ENCODE results near the gene ZNF35. TPM values are rescaled to one million over a fixed set of nuclear protein-coding genes. Genes with fewer than 3 reads are reported as not detected.
"Not testable (repeated sequence)": the region's sequence is repeated elsewhere in the genome, so short reads cannot be mapped to it uniquely, and the experiment has no call there.

ZNF35 gene
- total RNA-seq, 3 donors from 2014 or later: 5.3 to 6.7 (median 6.6) TPM

- Mint-ChIP-seq H3K4me1 (ENCODE audit: low read depth) (no peaks in the 10 kb centered on the region), H3K27me3 (ENCODE audit: low read depth) (peaks cover 4% of the 10 kb centered on the region), H3K9me3 (peaks cover 23% of the 10 kb centered on the region), H3K36me3 (ENCODE audit: insufficient read depth) (peaks cover 7% of the 10 kb centered on the region), H3K4me3 (no peak overlapping the region)
- no peak for ATAC-seq
- no peak for DNase-seq
Measured at GRCh38 chr3:44666346-44666745, 17.8 kb downstream of the ZNF35 start.

DNA sequence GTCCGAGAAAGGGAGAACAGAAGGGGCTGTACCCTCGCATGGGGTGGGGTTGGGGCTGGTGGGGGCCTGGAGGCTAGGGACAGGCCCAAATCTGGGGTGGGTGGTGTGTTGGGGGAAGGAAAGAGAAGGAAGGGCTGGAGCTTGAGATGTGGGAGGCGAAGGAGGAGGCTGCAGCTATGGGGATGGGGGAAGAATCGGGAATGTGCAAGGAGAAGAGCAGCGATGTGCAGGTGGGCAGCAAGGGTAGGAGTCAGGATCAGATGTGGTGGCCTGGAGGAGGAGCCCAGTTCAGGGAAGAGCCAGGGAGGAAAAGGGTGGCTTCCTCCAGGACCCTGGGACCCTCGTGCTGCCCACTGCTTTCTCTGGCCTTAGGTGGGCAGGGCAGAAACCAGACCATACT lies 21.2 kb downstream of the ZNF35 start:
- ATAC-seq: no peak
- Mint-ChIP-seq H3K9me3 (peaks cover 21% of the 10 kb centered on the region), H3K36me3 (ENCODE audit: insufficient read depth) (no peaks in the 10 kb centered on the region), H3K4me3 (no peak overlapping the region), H3K4me1 (ENCODE audit: low read depth) (no peaks in the 10 kb centered on the region), H3K27me3 (ENCODE audit: low read depth) (peaks cover 9% of the 10 kb centered on the region)
- no peak for DNase-seq

DNA sequence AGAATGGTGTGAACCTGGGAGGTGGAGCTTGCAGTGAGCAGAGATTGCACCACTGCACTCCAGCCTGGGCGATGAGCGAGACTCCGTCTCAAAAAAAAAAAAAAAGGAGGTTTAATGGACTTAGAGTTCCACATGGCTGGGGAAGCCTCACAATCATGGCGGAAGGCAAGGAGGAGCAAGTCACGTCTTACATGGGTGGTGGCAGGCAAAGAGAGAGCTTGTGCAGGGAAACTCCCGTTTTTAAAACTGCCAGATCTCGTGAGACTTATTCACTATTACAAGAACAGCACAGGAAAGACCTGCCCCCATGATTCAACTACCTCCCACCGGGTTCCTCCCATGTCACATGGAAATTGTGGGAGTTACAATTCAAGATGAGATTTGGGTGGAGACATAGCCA lies 24.9 kb downstream of the ZNF35 start:
- H3K4me1 Mint-ChIP-seq (ENCODE audit: low read depth); ATAC-seq; H3K36me3 Mint-ChIP-seq (ENCODE audit: insufficient read depth); DNase-seq; H3K27me3 Mint-ChIP-seq (ENCODE audit: low read depth); H3K4me3 Mint-ChIP-seq: not testable (repeated sequence)
- peaks cover 11% of the 10 kb centered on the region for H3K9me3 Mint-ChIP-seq

- H3K9me3 Mint-ChIP-seq: peaks cover 11% of the 10 kb centered on the region
- no peak for DNase-seq
- H3K27me3 Mint-ChIP-seq (ENCODE audit: low read depth): peaks cover 4% of the 10 kb centered on the region
- H3K36me3 Mint-ChIP-seq (ENCODE audit: insufficient read depth): no peaks in the 10 kb centered on the region
- no peak overlapping the region for H3K4me3 Mint-ChIP-seq
- H3K4me1 Mint-ChIP-seq (ENCODE audit: low read depth): no peaks in the 10 kb centered on the region
- ATAC-seq: no peak
Measured at GRCh38 chr3:44674211-44674610, 25.7 kb downstream of the ZNF35 start.

DNA sequence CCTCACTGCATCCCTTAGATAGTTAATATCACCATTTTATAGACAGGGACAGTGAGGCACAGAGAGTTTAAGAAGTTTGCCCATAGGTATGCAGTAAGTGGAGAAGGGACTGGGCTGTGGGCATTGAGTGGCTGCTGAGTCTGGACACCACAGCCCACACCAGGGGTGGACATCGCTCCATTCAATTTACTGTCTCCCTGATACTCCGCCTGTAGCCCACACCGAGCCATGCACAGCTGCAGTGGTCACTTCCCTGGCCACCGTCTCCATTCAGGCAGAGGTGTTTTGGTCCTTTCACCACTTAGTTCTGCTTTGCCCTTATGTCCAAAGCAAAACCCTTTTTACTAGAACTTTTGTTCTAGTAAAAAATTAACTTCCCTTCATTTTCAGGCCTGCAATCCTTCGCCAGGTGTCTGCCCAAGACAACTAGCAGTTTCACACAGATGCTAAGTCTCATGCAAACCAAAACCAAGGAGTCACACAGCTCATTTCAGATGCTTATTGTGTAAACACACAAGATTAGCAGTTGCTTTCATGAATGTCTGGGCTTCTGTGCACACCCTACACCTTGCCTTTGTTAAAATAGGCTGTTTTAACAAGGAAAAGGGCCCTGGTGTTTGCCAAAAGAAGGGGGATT lies 30.1 kb downstream of the ZNF35 start:
- Mint-ChIP-seq H3K9me3 (peaks cover 8% of the 10 kb centered on the region), H3K27me3 (ENCODE audit: low read depth) (no peaks in the 10 kb centered on the region), H3K4me3 (no peak overlapping the region), H3K36me3 (ENCODE audit: insufficient read depth) (peaks cover 3% of the 10 kb centered on the region), H3K4me1 (ENCODE audit: low read depth) (no peaks in the 10 kb centered on the region)
- no peak for DNase-seq
- no peak for ATAC-seq

- peaks cover 9% of the 10 kb centered on the region for H3K36me3 Mint-ChIP-seq (ENCODE audit: insufficient read depth)
- H3K4me3 Mint-ChIP-seq: no peak overlapping the region
- ATAC-seq (no peak), DNase-seq (no peak)
- peaks cover 19% of the 10 kb centered on the region for H3K27me3 Mint-ChIP-seq (ENCODE audit: low read depth)
- H3K9me3 Mint-ChIP-seq: peaks cover 16% of the 10 kb centered on the region
- H3K4me1 Mint-ChIP-seq (ENCODE audit: low read depth): peaks cover 7% of the 10 kb centered on the region
Measured at GRCh38 chr3:44680921-44681455, 32.5 kb downstream of the ZNF35 start.

DNA sequence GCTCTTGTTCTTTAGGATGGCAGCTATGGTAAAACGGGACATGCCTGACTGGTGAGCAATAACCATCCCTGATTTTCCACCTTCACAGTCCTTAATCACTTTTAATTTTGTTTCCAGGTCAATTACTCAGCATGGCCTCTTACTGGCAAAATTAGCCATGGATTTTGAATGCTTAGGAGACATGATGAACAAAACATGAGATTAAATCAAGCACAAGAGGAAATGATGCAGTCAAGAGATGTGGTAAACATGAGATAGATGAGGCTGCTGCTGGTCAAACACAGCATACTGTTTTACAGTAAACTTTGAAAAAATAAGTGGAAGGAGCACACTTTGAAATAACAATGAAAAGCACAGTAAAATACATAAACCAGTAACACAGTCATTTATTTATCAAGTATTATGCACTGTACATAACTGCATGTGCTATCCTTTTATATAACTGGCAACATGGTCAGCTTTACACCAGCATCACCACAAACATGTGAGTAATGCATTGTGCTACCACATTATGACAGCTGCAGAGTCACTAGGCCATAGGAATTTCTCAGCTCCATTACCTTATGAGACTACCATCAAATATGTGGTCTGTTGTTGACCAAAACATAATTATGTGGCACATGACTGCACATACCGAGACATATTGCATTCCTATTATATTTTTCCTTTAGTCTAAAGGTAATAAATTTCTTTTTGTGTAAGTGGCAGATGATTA lies 33.8 kb downstream of the ZNF35 start:
- peaks cover 29% of the 10 kb centered on the region for H3K27me3 Mint-ChIP-seq (ENCODE audit: low read depth)
- DNase-seq: no peak
- H3K4me3 Mint-ChIP-seq: no peak overlapping the region
- H3K36me3 Mint-ChIP-seq (ENCODE audit: insufficient read depth): peaks cover 9% of the 10 kb centered on the region
- H3K9me3 Mint-ChIP-seq: peaks cover 26% of the 10 kb centered on the region
- ATAC-seq: no peak
- H3K4me1 Mint-ChIP-seq (ENCODE audit: low read depth): peaks cover 9% of the 10 kb centered on the region

GRCh38 chr3:44685128-44685800 lies 36.7 kb downstream of the ZNF35 start:
- ATAC-seq (peak; percentile 93 to 96), DNase-seq (peak; percentile 28)
- peaks cover 45% of the 10 kb centered on the region for H3K27me3 Mint-ChIP-seq (ENCODE audit: low read depth)
- peaks cover 42% of the 10 kb centered on the region for H3K9me3 Mint-ChIP-seq
- H3K4me3 Mint-ChIP-seq: peak overlapping the region; percentile 81
- H3K4me1 Mint-ChIP-seq (ENCODE audit: low read depth): peaks cover 9% of the 10 kb centered on the region
- peaks cover 9% of the 10 kb centered on the region for H3K36me3 Mint-ChIP-seq (ENCODE audit: insufficient read depth)

DNA sequence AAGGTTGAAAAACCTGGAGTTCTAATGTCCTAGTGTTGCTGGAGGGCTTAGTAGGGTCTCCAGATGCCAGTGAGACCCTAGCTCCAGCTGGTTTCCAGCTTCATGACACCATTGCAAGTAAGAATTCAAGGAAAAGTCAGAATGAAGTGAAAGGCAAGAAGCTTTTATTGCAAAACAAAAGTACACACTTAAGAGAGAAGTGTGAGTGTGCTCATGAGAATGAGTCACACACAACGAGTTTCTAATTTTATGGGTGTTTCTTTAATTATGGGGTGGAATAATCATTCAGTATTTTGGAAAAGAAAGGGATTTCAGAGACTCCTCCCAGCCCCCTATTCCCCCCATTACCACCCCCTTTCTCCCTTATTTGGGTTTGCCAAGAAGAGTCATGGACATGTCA lies 39.4 kb downstream of the ZNF35 start:
- Mint-ChIP-seq H3K27me3 (ENCODE audit: low read depth) (peaks cover 57% of the 10 kb centered on the region), H3K4me1 (ENCODE audit: low read depth) (peaks cover 9% of the 10 kb centered on the region), H3K9me3 (peaks cover 58% of the 10 kb centered on the region), H3K4me3 (no peak overlapping the region), H3K36me3 (ENCODE audit: insufficient read depth) (peaks cover 5% of the 10 kb centered on the region)
- ATAC-seq: no peak
- DNase-seq: no peak

Other genes with a start within 250 kb of the ZNF35 start
- 1 to 10 TPM; 7.5 to 9.4 (median 8.7) TPM for gene ZNF445, start 171.1 kb upstream of the ZNF35 start, total RNA-seq
- gene ZKSCAN7, start 93.5 kb upstream of the ZNF35 start, total RNA-seq: 1 to 10 TPM; 2.0 to 2.3 (median 2.0) TPM
- under 1 TPM; 0.52 to 0.71 (median 0.66) TPM for gene ZNF660, start 63.8 kb upstream of the ZNF35 start, total RNA-seq
- 1 to 10 TPM; 7.2 to 8.2 (median 7.6) TPM for gene ZNF197, start 23.7 kb upstream of the ZNF35 start, total RNA-seq
- 1 to 10 TPM; 2.3 to 3.0 (median 2.3) TPM for gene ZNF502, start 63.9 kb downstream of the ZNF35 start, total RNA-seq
- gene ZNF501, start 80.9 kb downstream of the ZNF35 start, total RNA-seq: 1 to 10 TPM; 2.2 to 3.0 (median 2.5) TPM
- 10 to 100 TPM; 35.5 to 42.2 (median 40.7) TPM for gene KIAA1143, start 112.9 kb downstream of the ZNF35 start, total RNA-seq
- 1 to 10 TPM; 4.7 to 6.2 (median 6.1) TPM for gene KIF15, start 113.1 kb downstream of the ZNF35 start, total RNA-seq
- gene TMEM42, start 213.2 kb downstream of the ZNF35 start, total RNA-seq: 1 to 10 TPM; 4.9 to 6.1 (median 5.5) TPM
- gene TGM4, start 225.9 kb downstream of the ZNF35 start, total RNA-seq: not detected

All from activated T-cell treated with anti-CD3 and anti-CD28 coated beads, Interleukin-2, amount 50 U/mL, for 4 hours (primary cell).